HEK293 (cell line): Measurements from ENCODE around the gene NREP.
A peak's percentile ranks its signal among the peaks of the same experiment; 100 is the strongest.

Source experiments
- CTCF ChIA-PET: fragments of 350-600 bp; formaldehyde crosslinking; extraction: SDS; loops from one replicate; lab custom pipeline; 2021; ENCODE audit warnings: antibody characterized with exemption; lab: Yijun Ruan, JAX
- POLR2A ChIA-PET: fragments of 300-600 bp; formaldehyde crosslinking; extraction: SDS; loops from one replicate; lab custom pipeline; 2020; ENCODE audit warnings: antibody characterized with exemption, inconsistent platforms; lab: Yijun Ruan, JAX
- H3K27ac ChIP-seq: fragments of 200-500 bp; sonication (Bioruptor generic); 2 replicates; pipeline ENCODE4 v1.5.1; 2014; ENCODE audit warnings: low read depth, low read length, control low read depth, inconsistent platforms; ENCODE audit errors: extremely low read depth
- H3K36me3 ChIP-seq, 2 experiments: fragments of 200-500 bp in 1 of 2; sonication (Bioruptor generic) in 1 of 2; 1 replicate in 1 of 2; 2 replicates in 1 of 2; pipeline ENCODE4 v1.5.1; 2014 to 2017; ENCODE audit warnings: inconsistent platforms in 2 of 2, low read length in 2 of 2; ENCODE audit not compliant: control insufficient read depth in 2 of 2, insufficient read depth in 1 of 2
- H3K4me1 ChIP-seq: fragments of 200-500 bp; sonication (Bioruptor generic); 2 replicates; pipeline ENCODE4 v1.5.1; 2014; ENCODE audit warnings: mild to moderate bottlenecking, low read length, inconsistent platforms; ENCODE audit not compliant: control insufficient read depth, insufficient read depth
- H3K4me3 ChIP-seq: 2 replicates; pipeline ENCODE4 v1.5.1; 2011; ENCODE audit warnings: low read depth, mild to moderate bottlenecking, control low read depth, low read length, moderate library complexity
- H3K9me3 ChIP-seq: fragments of 200-500 bp; sonication (Bioruptor generic); 2 replicates; pipeline ENCODE4 v1.5.1; 2014; ENCODE audit warnings: low read depth, low read length, inconsistent platforms; ENCODE audit not compliant: control insufficient read depth, insufficient read depth
- HOXA7 ChIP-seq: sonication (generic); formaldehyde crosslinking; IDR thresholded peaks from 2 replicates; pipeline ENCODE4 v1.8.1; 2022; ENCODE audit warnings: missing genetic modification reagents, borderline replicate concordance
- KLF16 ChIP-seq: fragments of 450-650 bp; formaldehyde crosslinking; IDR thresholded peaks from 2 replicates; pipeline ENCODE4 v1.5.1; 2017; ENCODE audit warnings: missing biosample characterization, missing genetic modification characterization
- SETDB1 ChIP-seq: IDR thresholded peaks from one replicate; pipeline ENCODE4 v1.6.1; 2017; ENCODE audit warnings: mild to moderate bottlenecking, low read length, moderate library complexity, mixed read lengths; ENCODE audit not compliant: insufficient read length
- SP3 ChIP-seq: fragments of 450-650 bp; formaldehyde crosslinking; IDR thresholded peaks from 2 replicates; pipeline ENCODE4 v1.5.1; 2016; ENCODE audit warnings: missing biosample characterization, missing genetic modification characterization
- ZBTB7A ChIP-seq: fragments of 450-650 bp; formaldehyde crosslinking; IDR thresholded peaks from 2 replicates; pipeline ENCODE4 v1.5.1; 2016; ENCODE audit warnings: low read depth, missing biosample characterization, missing genetic modification characterization
- ZNF248 ChIP-seq: fragments of 450-650 bp; formaldehyde crosslinking; IDR thresholded peaks from 2 replicates; pipeline ENCODE4 v1.5.1; 2017; ENCODE audit warnings: missing biosample characterization, missing genetic modification characterization
- ZNF324 ChIP-seq: fragments of 450-650 bp; formaldehyde crosslinking; IDR thresholded peaks from 2 replicates; pipeline ENCODE4 v1.5.1; 2016; ENCODE audit warnings: missing biosample characterization, missing genetic modification characterization
- ZNF416 ChIP-seq: fragments of 450-650 bp; formaldehyde crosslinking; IDR thresholded peaks from 2 replicates; pipeline ENCODE4 v1.5.1; 2016; ENCODE audit warnings: missing biosample characterization, missing genetic modification characterization
- ZNF544 ChIP-seq: fragments of 450-650 bp; formaldehyde crosslinking; IDR thresholded peaks from 2 replicates; pipeline ENCODE4 v1.5.0; 2017; ENCODE audit warnings: missing biosample characterization, missing genetic modification characterization
- ZNF548 ChIP-seq: fragments of 450-650 bp; formaldehyde crosslinking; IDR thresholded peaks from 2 replicates; pipeline ENCODE4 v1.5.1; 2016; ENCODE audit warnings: missing biosample characterization, missing genetic modification characterization
- ZNF558 ChIP-seq: fragments of 450-650 bp; formaldehyde crosslinking; IDR thresholded peaks from 2 replicates; pipeline ENCODE4 v1.5.1; 2016; ENCODE audit warnings: missing biosample characterization, missing genetic modification characterization
- ZNF600 ChIP-seq: fragments of 450-650 bp; formaldehyde crosslinking; IDR thresholded peaks from 2 replicates; pipeline ENCODE4 v1.5.1; 2016; ENCODE audit warnings: missing biosample characterization, missing genetic modification characterization
- ZNF624 ChIP-seq: fragments of 450-650 bp; formaldehyde crosslinking; IDR thresholded peaks from 2 replicates; pipeline ENCODE4 v1.5.1; 2017; ENCODE audit warnings: missing biosample characterization, missing genetic modification characterization
- ZNF658 ChIP-seq: fragments of 450-650 bp; formaldehyde crosslinking; IDR thresholded peaks from 2 replicates; pipeline ENCODE4; 2016; ENCODE audit warnings: missing biosample characterization, missing genetic modification characterization
- ZNF747 ChIP-seq: fragments of 450-650 bp; formaldehyde crosslinking; IDR thresholded peaks from 2 replicates; pipeline ENCODE4 v1.5.1; 2016; ENCODE audit warnings: missing biosample characterization, missing genetic modification characterization
- ZNF768 ChIP-seq: fragments of 450-650 bp; formaldehyde crosslinking; IDR thresholded peaks from 2 replicates; pipeline ENCODE4 v1.5.1; 2018; ENCODE audit warnings: missing biosample characterization, mild to moderate bottlenecking, missing genetic modification characterization
- ZNF792 ChIP-seq: fragments of 450-650 bp; formaldehyde crosslinking; IDR thresholded peaks from 2 replicates; pipeline ENCODE4 v1.5.1; 2016; ENCODE audit warnings: missing biosample characterization, missing genetic modification characterization
- ZSCAN30 ChIP-seq: fragments of 450-650 bp; IDR thresholded peaks from 2 replicates; pipeline ENCODE4 v1.5.1; 2018; ENCODE audit warnings: missing biosample characterization, mild to moderate bottlenecking, missing genetic modification characterization, moderate library complexity
- TF ChIP-seq, protein P1 (sequence below): fragments of 450-650 bp; formaldehyde crosslinking; IDR thresholded peaks from 2 replicates; pipeline ENCODE4 v1.5.1; 2016; ENCODE audit warnings: missing biosample characterization, missing genetic modification characterization, low read depth
- TF ChIP-seq, protein P2 (sequence below): fragments of 450-650 bp; formaldehyde crosslinking; IDR thresholded peaks from 2 replicates; pipeline ENCODE4 v1.5.1; 2016; ENCODE audit warnings: missing biosample characterization, missing genetic modification characterization
- TF ChIP-seq, protein P3 (sequence below): fragments of 450-650 bp; formaldehyde crosslinking; IDR thresholded peaks from 2 replicates; pipeline ENCODE4 v1.5.1; 2016; ENCODE audit warnings: missing biosample characterization, missing genetic modification characterization
- TF ChIP-seq, protein P4 (sequence below): fragments of 450-650 bp; formaldehyde crosslinking; IDR thresholded peaks from 2 replicates; pipeline ENCODE4 v1.5.1; 2016; ENCODE audit warnings: missing biosample characterization, missing genetic modification characterization
- TF ChIP-seq, protein P5 (sequence below): fragments of 450-650 bp; formaldehyde crosslinking; IDR thresholded peaks from 2 replicates; pipeline ENCODE4 v1.5.1; 2017; ENCODE audit warnings: missing biosample characterization, mild to moderate bottlenecking, missing genetic modification characterization, moderate library complexity

NREP gene

DNA sequence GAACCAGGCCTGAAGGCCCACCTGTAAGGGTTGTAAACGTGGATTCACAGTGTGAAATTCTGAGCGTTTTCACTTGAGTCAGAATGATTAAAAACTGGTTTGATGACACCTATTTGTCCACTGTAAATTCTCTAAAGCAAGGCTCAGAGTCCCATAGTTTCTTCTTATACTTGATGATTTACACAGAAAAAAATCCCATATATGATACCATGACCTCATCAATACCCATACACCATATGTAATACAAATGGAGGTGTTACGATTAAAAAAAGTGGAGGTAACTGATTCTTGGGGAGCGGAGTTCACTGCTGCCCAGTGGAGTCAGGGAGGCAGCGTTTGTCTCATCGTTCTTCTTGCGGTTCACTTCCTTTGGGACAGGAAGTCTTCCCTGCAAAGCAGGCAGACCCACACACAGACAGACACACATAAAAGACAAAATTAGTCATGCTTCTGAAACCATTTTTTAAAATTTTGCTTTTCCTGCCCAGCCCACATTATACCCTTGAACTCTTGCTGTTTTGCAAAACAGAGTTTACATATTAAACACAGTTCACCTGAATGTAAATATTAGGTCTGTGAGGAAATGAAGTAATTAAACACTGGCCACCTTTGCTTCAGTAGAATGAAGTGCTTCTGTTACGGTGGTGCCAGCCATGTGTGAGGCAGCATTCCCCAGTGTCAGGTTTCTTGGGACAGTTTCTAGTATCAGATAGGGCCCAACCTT is 26.2 kb downstream of the NREP start:
- H3K27ac ChIP-seq, result no peak overlapping the region
- H3K4me3 ChIP-seq, result no peak overlapping the region
- POLR2A ChIA-PET, result no interaction called here
- H3K36me3 ChIP-seq, result peaks cover 0 to 3% of the 10 kb centered on the region in 2 experiments; a peak in 1 of 3 replicates
- 0 out of 2 replicates have a peak, but pooled peaks cover 4% of the 10 kb centered on the region for H3K4me1 ChIP-seq
- CTCF ChIA-PET, result no interaction called here
- no peak for TF ChIP-seq ZNF558 (tag by site-specific recombination)
- TF ChIP-seq, protein P1, sequence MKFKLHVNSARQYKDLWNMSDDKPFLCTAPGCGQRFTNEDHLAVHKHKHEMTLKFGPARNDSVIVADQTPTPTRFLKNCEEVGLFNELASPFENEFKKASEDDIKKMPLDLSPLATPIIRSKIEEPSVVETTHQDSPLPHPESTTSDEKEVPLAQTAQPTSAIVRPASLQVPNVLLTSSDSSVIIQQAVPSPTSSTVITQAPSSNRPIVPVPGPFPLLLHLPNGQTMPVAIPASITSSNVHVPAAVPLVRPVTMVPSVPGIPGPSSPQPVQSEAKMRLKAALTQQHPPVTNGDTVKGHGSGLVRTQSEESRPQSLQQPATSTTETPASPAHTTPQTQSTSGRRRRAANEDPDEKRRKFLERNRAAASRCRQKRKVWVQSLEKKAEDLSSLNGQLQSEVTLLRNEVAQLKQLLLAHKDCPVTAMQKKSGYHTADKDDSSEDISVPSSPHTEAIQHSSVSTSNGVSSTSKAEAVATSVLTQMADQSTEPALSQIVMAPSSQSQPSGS, result 0 out of 2 replicates have a peak, but pooled peaks have one; percentile 9
- no peak for TF ChIP-seq ZNF416 (tag by site-specific recombination)
- H3K9me3 ChIP-seq, result no peaks in the 10 kb centered on the region

DNA sequence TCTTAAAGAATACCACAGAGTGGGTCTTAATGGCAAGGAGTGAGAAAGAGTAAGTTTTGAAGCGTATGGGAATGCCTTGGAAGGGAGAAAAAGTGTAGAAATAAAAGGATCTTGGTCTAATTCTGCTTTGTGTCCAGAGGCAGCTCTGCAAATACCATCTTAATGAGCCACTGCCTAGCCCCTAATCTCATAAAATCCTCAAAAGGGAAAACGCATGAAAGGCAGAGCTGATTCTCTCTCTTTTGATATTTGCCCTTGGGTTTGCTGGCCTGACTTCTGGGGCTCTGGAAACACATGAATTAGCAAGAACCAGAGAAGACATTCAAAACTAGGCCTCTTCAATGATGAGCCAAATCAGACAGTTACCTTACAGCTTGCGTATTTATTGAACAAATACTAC is 28.1 kb downstream of the NREP start:
- POLR2A ChIA-PET, result no interaction called here
- CTCF ChIA-PET, result interaction anchor here (1.4 kb wide), 1 partner anchor 178 kb away, joined by 4 read pairs; no protein-coding TSS in a partner anchor
- H3K27ac ChIP-seq, result no peak overlapping the region
- no peaks in the 10 kb centered on the region for H3K4me1 ChIP-seq
- TF ChIP-seq, protein P2, sequence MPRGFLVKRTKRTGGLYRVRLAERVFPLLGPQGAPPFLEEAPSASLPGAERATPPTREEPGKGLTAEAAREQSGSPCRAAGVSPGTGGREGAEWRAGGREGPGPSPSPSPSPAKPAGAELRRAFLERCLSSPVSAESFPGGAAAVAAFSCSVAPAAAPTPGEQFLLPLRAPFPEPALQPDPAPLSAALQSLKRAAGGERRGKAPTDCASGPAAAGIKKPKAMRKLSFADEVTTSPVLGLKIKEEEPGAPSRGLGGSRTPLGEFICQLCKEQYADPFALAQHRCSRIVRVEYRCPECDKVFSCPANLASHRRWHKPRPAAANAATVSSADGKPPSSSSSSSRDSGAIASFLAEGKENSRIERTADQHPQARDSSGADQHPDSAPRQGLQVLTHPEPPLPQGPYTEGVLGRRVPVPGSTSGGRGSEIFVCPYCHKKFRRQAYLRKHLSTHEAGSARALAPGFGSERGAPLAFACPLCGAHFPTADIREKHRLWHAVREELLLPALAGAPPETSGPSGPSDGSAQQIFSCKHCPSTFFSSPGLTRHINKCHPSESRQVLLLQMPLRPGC (tag by site-specific recombination), result no peak
- TF ChIP-seq, protein P3, sequence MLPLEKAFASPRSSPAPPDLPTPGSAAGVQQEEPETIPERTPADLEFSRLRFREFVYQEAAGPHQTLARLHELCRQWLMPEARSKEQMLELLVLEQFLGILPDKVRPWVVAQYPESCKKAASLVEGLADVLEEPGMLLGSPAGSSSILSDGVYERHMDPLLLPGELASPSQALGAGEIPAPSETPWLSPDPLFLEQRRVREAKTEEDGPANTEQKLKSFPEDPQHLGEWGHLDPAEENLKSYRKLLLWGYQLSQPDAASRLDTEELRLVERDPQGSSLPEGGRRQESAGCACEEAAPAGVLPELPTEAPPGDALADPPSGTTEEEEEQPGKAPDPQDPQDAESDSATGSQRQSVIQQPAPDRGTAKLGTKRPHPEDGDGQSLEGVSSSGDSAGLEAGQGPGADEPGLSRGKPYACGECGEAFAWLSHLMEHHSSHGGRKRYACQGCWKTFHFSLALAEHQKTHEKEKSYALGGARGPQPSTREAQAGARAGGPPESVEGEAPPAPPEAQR, result no peak
- TF ChIP-seq SETDB1, result no peak
- TF ChIP-seq ZNF792 (tag by site-specific recombination), result no peak
- TF ChIP-seq ZNF248 (tag by site-specific recombination), result no peak
- TF ChIP-seq SP3 (tag by site-specific recombination), result no peak
- no peak for TF ChIP-seq ZNF624 (tag by site-specific recombination)
- TF ChIP-seq, protein P4, sequence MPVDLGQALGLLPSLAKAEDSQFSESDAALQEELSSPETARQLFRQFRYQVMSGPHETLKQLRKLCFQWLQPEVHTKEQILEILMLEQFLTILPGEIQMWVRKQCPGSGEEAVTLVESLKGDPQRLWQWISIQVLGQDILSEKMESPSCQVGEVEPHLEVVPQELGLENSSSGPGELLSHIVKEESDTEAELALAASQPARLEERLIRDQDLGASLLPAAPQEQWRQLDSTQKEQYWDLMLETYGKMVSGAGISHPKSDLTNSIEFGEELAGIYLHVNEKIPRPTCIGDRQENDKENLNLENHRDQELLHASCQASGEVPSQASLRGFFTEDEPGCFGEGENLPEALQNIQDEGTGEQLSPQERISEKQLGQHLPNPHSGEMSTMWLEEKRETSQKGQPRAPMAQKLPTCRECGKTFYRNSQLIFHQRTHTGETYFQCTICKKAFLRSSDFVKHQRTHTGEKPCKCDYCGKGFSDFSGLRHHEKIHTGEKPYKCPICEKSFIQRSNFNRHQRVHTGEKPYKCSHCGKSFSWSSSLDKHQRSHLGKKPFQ (tag by site-specific recombination), result no peak
- TF ChIP-seq ZNF600 (tag by site-specific recombination), result no peak
- TF ChIP-seq ZNF548, result no peak
- no peak for TF ChIP-seq HOXA7 (CRISPR knock-in tag)
- TF ChIP-seq ZNF768 (tag by site-specific recombination), result no peak
- no peak for TF ChIP-seq ZSCAN30 (tag by site-specific recombination)
- no peak for TF ChIP-seq ZNF658 (tag by site-specific recombination)
- TF ChIP-seq, protein P5, sequence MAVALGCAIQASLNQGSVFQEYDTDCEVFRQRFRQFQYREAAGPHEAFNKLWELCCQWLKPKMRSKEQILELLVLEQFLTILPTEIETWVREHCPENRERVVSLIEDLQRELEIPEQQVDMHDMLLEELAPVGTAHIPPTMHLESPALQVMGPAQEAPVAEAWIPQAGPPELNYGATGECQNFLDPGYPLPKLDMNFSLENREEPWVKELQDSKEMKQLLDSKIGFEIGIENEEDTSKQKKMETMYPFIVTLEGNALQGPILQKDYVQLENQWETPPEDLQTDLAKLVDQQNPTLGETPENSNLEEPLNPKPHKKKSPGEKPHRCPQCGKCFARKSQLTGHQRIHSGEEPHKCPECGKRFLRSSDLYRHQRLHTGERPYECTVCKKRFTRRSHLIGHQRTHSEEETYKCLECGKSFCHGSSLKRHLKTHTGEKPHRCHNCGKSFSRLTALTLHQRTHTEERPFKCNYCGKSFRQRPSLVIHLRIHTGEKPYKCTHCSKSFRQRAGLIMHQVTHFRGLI (tag by site-specific recombination), result no peak
- TF ChIP-seq KLF16 (tag by site-specific recombination), result no peak
- no peak for TF ChIP-seq ZBTB7A (tag by site-specific recombination)
- no peak for TF ChIP-seq ZNF324 (tag by site-specific recombination)
- TF ChIP-seq ZNF747, result no peak
- no peak for TF ChIP-seq ZNF544 (tag by site-specific recombination)
- no peaks in the 10 kb centered on the region for H3K36me3 ChIP-seq
- H3K9me3 ChIP-seq, result no peaks in the 10 kb centered on the region
- no peak overlapping the region for H3K4me3 ChIP-seq
